Subcutaneous adipose tissue (tissue), 4 donors: Measurements from ENCODE around the gene PSTPIP1. TPM values are rescaled to one million over a fixed set of nuclear protein-coding genes. Genes with fewer than 3 reads are reported as not detected.

ENCODE experiments used
- total RNA-seq, 4 donors: library from RNA; depleted of rRNA; stranded (reverse); fragments of >200 nt; gene quantifications; one replicate each; pipeline ENCODE4 v1.1.0, GENCODE V29; 2016
- TF ChIP-seq, protein P1 (sequence below): fragments of 450-650 bp; IDR thresholded peaks from one replicate; pipeline ENCODE4 v1.5.1; 2016; ENCODE audit warnings: low read depth, mild to moderate bottlenecking, control low read depth, antibody characterized with exemption, moderate library complexity

The PSTPIP1 gene
- total RNA-seq, 4 donors from 2014 or later: 6.7 to 37.7 (median 26.7) TPM

DNA sequence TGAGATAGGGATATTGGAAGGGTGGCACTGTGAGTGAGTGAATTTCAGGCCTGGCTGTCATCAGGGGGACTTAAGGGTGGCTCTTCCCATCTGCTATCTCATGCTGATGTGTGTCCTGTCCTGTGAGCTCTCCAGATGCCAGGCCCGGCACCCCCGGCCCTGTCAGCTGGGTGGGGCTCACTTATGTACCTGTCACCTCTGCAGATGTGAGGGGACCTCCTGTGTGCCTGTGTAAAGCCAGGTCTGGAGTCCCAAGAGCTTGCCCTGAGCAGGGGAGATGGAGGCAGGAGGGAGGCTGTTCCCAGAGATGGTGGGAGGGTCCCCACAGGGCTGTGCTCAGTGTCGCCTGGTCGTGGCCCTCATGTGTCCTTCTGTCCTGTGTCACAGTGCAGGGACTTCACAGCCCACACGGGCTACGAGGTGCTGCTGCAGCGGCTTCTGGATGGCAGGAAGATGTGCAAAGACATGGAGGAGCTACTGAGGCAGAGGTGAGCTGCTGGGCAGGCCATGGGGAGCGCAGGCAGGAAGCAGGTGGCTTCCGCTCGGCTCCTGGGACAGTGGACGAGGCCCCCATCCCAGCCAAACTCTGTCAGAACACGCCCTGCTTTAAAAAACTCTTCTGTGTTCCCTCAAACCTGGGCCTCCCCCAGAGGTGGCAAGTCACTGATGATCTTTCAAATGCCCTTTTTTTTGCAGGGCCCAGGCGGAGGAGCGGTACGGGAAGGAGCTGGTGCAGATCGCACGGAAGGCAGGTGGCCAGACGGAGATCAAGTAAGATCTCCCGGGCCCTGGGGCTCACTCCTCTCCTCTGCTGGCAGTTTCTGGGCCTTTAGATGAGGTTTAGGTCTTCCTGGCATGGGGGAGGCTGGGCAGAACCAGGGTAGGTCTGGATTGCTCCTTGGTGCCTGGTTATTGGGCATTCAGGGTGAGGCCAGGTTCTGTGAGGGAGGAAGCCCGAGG lies 23.1 kb downstream of the PSTPIP1 start:
- TF ChIP-seq, protein P1, sequence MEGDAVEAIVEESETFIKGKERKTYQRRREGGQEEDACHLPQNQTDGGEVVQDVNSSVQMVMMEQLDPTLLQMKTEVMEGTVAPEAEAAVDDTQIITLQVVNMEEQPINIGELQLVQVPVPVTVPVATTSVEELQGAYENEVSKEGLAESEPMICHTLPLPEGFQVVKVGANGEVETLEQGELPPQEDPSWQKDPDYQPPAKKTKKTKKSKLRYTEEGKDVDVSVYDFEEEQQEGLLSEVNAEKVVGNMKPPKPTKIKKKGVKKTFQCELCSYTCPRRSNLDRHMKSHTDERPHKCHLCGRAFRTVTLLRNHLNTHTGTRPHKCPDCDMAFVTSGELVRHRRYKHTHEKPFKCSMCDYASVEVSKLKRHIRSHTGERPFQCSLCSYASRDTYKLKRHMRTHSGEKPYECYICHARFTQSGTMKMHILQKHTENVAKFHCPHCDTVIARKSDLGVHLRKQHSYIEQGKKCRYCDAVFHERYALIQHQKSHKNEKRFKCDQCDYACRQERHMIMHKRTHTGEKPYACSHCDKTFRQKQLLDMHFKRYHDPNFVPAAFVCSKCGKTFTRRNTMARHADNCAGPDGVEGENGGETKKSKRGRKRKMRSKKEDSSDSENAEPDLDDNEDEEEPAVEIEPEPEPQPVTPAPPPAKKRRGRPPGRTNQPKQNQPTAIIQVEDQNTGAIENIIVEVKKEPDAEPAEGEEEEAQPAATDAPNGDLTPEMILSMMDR: no peak

DNA sequence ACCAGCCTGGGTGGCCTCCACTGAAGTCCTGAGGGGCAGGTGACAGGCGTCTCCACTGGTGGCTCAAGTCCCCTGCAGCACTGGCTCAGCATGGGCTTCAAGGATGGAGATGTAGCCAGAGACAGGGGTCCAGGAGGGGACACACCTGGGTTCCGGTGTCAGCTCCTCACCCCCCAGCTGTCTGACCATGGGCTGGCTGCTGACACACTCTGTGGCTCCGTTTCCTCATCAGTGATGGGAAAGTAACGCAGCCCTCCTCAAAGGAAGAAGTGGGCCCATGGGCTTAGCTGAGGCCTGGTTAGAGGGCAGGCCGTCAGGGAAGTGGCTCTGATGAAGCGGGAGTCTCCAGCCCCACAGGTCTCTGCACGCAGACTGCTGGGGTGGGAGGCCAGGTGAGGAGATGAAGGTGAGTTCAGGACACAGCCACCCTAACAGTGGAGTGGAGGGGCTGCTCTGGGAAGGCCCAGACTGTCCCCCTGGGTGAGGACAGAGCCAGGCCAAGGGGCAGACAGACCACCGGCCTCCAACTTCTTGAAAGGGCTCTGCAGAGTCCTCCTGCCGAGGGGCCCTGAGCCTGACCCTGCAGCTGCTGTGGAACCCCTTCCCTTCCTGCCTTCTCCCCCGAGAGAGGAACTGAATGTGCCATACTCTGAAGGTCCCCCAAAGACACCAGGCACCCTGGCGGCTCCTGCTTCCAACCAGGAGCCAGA lies 24.0 kb downstream of the PSTPIP1 start:
- TF ChIP-seq, protein P1: no peak

DNA sequence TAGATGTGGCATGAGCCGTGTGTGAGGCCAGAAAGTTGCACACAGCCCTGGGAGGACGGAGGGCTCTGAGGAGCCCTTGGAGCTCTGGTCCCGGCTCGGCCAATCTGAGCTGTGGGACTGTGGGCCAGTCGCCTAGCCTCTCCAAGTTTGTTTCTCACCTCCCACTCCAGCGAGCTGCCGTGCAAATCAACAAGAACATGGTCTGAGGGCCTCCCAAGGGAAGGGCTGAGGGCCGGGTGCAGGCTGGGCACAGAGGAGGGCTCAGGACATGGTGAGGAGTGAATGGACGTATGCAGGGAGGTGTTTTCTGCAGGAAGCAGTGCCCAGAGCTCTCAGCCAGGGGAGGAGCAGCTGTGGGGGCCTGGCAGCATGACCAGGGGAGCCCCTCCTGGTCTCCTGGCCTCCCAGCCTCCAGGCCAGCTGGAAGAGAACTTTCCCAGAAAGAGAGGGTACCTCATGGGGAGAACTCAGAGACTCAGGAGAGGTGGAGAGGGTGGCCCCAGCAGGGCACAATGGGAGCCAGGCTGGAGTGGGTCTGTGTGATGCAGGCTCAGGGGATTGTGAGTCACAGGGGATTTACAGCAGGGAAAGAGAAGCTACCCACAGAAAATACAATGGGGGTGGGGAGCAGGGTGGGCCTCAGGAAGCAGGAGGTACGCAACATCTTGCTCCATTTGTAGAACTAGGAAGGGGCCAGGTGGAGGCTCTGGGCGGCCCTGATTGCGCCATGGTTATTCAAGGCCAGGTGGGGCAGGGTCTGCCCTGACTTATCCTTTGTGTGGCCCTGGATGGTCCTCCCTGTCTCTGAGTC lies 24.8 kb downstream of the PSTPIP1 start:
- TF ChIP-seq, protein P1: no peak

DNA sequence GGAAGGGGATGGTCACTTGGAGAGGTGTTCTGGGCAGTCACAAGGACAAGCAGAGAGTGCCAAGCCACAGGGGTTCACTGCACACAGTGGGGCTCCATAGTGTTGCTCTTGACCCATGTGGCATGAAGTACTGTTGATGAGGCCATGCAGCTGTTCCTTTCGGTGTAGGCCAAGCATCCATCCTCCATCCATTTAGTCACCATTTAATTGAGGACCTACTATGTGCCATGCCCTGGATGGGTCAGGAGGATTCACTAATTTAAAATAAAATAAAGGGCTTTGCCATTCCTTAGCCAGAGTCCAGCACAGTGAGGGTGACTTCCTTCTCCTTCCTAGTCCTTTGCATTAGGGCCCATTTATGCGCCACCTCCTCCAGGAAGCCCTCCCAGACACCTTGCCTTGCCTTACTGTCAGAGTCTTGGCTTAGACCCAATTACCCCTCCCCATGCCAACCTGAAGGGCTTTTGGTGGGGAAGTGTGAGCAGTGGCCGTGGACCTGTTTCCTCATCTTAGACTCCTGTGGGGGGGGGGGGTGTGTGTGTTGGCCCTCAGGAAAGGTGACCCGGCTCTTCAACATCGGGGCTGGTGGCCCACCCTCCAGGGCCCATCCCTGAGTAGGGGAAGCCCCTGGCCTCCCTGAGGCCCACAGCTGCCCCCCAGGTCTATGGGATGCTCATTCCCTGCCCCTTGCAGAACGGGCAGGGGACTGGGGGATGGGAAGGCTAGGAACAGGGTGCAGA lies 25.6 kb downstream of the PSTPIP1 start:
- TF ChIP-seq, protein P1: no peak

DNA sequence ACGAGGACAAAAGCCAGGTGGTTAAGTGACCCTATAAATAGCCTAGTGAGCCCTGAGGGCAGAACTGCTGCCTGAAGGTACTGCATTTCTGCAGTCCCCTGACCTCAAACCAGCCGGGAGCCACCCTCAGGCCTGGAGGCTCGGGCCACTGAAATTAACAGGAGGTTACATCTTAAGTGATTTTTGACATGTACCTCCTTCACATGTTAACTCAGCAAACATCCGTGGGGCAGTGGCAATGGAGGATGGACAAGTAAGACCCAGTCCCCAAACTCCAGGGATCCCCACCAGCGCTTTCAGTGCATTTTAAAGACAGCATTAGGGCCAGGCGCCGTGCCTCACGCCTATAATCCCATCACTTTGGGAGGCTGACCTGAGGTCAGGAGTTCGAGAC lies 26.2 kb downstream of the PSTPIP1 start:
- TF ChIP-seq, protein P1: no peak

DNA sequence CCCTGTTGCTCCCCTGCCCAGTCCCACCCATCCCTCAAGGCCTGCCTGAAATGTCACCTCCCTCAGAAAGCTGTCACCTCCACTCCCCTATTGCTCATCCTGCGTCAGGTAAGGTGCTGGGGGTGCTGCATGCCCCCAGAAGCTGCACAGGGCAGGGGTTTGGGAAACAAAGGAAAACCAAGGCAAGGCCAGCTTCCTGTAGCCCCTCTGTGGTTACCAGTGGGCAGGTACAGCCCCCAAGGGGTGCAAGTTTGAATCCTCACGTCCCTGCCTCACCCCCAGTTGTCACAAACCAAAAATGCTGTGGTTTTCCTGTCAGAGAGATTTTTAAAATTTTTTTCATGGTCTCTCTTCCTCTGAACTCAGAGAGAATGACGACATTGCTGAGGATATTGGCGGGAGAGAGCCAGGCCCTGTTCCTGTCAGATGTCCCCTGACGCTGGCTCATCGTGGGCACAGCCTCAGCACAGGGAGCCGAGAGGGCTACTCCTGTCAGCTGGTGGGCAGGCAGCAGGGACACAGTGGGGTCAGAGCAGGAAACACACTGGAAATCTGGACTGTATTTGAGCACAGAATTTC lies 27.0 kb downstream of the PSTPIP1 start:
- TF ChIP-seq, protein P1: no peak
